ENCODE results near the gene VSX2.
A peak's percentile ranks its signal among the peaks of the same experiment; 100 is the strongest.

Gene VSX2

DNA sequence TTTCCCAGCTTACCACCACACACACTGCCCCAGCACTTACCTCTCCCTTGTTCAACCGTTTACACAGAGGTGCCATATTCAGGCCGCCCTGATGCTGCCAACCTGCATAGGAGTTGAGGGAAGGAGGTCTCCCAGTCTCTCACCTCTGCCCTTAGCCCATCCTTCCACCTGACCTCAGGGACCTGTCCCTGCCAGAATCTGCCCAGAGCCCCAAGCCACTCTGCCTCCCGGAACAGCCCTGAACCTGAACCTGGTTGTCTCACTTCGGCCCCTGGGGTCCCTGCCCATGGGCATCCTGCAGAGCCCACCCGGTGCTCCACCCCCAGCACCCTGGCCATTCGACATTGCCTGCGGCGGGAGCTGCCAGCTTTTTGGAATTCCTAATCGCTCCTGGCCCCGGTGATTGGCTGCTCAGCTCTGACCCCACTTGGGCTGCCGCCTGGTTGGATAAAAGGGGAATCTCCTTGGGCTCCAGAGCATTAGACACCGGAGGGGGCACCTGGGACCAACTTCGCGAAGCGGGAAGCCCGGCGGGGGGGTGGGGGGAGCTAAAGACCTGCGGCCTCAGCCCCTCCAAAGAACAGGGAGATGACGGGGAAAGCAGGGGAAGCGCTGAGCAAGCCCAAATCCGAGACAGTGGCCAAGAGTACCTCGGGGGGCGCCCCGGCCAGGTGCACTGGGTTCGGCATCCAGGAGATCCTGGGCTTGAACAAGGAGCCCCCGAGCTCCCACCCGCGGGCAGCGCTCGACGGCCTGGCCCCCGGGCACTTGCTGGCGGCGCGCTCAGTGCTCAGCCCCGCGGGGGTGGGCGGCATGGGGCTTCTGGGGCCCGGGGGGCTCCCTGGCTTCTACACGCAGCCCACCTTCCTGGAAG lies at the start of gene VSX2:
Gene VSX2, plus strand, starts transcription at position 476 of the 874 bp plus-strand sequence. Its CDS starts 113 bp downstream, at position 589.
- DNase-seq, result no peak

DNA sequence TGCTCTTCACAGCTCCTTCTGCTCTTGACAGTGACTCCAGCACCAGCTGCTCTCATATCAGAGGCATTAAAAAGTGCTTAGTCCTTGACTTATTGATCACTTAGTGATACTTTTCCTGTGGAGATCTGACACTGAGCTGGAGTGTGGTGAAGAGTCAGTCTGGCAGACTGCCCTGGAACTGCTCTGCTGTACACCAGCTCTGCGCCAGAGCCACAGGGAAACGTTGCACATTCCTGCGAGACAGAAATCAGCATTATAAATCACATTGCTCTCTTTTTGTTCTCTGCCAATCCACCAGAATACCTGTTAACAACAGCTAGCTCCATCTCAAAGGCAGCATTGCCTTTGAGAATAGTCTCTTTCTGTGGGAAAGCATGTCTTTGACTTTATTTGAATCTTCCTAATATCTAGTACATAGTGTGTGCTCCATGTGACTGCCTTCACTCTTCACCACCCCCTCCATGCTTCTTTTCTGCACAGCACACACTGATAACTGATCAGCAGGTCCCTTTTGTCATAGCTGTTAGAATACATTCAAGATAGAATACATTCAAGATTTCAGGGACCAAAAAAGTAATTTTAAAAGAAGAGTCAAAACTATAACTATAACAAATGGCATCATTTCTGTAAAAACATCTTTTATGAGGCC lies 48.2 kb upstream of the VSX2 start:
- no peak for DNase-seq

DNA sequence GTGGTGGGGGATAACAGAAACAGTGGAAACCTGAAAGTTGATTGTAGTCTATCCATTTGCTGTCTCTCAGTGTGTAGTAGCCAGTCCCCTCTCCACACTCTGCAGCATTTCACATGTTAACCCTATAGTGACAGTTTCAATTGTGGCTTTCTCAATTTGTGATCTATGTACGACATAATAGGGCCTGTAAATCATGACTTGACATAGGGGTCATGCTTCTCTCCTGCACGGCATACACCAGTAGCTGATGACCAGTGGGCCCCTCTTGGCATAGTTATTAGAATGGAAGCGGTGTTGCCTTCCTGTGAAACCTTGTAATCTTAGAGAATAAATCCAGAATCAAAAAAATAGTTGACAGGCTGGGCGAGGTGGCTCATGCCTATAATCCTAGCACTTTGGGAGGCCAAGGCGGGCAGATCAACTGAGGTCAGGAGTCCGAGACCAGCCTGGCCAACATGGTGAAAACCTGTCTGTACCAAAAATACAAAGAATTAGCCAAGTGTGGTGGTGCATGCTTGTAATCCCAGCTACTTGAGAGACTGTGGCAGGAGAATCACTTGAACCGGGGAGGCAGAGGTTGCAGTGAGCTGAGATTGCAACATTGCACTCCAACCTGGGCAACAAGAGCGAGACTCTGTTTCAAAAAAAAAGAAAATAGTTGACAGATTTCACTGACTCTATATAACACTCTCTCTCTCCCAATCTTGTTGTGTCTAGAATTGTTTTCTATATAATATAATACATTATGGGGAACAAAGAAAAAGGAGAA lies 44.6 kb upstream of the VSX2 start:
- no peak for DNase-seq

DNA sequence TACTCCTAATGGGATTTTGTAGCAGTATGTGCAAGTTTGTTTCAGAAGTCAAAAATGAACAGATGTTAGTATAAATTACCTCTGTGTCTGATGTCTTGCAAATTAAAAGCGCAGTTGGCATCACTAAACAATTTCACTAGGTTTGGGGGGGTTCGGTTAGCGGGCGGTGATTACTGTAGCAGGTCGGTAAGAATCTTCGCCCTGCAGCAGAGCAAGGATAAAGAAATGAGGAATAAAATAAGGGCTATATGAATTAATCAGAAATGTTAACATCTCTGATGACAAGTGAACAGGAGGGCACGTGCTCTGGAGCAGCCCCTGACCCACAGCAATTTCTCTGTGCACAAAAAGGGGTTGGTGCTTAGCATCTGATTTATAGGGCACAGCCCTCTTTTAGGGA lies 43.6 kb upstream of the VSX2 start:
- no peak for DNase-seq

DNA sequence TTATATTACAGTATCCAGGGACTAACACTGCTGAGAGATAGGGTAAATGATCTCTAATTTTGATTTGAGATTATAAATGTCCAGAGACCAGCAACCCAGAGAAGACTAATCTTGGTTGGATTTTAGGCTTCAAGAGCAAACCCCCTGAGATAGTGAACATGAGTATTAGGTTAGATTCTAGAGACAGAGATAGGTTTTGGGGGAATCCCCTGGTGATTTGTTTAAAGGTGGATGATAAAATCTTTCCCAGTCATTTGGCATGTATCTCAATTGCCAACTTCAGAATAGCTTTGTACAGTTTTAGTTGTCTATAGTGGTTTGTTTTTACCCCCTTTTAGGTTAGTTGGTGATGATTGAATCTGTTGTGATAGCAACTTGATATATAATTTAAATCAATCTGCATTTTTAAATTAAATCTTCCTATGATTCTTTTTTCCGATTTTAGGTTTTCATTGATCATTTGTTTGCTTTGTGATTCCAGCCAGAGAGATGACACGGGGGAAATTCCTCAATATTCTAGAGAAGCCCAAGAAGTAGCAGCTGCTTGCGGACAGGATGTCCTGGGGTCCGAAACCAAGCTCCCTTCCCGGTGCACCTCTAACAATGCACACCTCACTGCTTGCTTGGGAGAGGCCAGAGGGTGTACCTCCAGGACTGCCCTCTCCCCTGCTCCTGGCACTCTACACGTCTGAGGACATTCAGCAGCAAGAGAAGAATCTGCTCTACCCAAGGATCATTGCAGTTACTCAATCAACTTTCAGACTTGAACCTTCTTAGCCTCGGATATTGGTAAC lies 40.6 kb upstream of the VSX2 start:
- no peak for DNase-seq

DNA sequence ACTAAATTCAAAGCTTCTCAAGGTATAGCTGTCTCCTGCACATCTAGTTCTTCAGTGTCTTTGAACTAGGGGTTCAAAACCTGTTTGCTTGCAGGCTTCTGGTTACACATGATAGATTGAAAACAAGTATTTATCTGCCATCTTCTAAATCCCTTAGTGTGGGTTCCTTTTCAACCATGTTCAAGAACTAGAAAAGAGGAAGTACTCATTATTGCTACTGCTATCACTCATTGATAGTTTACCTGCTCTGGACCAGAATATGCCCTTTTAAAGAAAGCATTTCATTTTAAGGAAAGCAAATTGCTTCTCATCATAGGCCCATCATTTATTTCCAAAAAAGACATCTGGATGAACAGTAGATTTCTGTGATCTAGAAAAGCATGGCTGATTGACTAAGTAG lies 37.1 kb upstream of the VSX2 start:
- DNase-seq, result no peak

DNA sequence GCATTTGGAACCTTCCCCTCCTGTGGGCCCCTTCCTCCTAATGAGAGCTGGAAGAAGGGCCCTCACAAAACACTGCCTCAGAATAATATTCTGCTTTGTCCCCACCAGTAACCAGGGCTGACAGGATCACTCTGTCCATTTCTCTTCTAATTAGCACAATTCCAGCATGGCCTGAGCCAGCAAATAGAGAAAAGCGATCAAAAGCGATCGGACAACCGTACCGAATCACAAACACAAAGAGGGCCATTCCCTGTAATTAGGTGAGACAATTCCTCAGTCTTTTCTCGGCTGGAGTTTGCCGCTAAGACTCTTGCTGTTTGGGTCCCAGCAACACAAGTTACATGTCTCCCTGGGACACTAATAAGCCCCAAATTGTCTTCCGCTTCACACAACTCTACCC lies 35.6 kb upstream of the VSX2 start:
- DNase-seq, result no peak

DNA sequence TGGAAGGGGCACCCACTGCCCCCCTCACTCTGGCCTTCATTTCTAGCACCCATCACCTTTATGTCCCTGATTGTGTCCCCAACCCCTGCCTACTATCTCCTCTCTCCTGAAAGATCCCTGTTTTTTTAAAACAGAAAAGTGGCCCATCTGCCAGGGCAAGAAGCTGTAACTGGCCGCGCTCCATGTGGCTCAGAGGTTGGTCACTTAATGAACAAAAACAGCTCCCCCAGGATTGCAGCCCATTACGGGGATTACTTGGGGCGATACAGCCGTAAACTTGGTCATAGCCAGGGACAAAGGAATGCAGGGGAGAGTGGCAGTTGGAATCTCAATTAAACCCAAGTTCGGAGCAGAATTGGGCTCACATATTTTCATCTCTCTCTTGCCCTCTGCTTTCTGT lies 34.8 kb upstream of the VSX2 start:
- DNase-seq, result no peak

DNA sequence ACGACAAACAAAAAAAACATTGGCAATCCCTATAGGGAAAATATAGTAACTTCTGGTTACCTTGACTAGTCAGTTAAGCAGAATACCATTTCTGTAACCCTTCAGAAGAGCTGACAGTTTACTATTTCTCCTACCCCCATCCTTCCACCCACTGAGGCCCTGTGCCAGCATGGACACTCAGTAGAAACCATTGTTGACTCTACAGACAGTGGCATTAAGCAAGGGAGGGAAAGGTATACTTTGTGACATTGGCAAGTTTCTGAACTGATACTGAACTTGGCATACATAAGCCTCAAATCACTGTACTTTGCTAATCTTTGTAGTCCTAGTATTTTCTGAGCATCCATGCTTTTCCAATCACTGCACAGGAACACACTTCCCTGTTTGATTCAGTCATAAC lies 33.4 kb upstream of the VSX2 start:
- DNase-seq, result no peak

DNA sequence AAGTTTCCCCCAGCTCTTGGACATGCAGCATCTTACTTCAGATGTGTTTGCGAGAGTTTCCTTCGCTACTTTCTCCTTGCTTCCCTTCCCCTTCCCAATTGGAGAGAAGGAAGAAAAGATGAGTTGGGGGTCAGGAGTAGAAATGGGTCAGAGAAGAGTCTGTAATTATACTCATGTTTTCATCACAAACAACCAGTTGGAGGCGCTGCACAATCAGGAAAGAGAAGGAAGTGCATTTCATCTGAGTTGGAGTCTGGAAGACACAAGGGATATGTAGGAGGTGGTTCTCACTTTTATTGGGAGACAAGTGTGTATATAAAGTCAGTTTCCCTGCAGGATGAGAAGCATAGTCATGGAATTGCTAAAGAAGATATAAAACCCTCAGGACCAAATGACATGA lies 31.3 kb upstream of the VSX2 start:
- no peak for DNase-seq

DNA sequence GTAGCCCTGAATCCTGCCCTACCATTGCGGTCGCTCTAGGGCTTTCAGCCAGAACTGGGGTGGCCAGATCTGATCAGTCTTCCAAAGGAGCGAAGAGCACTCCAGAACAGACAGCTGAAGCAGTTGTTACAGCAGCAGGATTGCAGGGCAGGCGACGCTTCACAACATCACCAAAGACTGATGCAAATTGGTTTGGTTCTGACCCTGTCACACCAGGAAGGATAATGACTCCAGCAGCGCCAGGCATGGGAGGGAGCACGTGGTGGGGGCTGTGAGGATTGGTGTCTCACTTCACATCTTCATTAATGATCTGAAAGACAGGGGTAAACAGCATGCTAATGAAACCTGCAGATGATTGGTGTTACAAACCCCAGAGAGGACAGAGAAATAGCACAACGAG lies 30.6 kb upstream of the VSX2 start:
- DNase-seq, result no peak

DNA sequence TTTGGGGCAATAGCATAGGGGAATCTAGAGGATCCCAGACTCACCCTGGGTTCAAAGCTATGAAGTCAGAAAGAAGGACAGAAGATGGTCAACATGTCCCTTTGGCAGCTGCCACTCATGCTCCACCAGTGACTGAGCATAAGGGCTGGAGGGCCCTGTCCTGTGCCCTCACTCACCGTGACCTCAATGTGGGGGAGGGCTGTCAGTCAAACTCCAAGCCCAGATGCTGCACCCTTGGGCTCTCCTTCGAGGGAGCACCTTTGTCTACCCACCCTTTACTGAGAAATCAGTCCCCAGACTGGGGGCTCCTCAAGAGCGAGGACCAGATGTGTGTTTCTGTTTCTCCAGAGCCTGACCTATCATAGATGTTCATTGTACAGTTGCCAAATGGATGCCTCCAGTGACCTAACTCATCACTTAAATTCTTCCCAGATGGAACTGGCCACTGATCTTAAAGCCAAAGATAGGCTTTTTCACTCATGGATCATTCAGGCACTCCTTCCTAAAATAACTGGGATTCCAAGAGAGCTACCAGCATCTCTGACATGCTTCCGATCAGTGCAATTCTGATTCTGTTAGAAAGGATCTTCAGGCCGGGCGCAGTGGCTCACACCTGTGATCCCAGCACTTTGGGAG lies 27.2 kb upstream of the VSX2 start:
- DNase-seq, result no peak

DNA sequence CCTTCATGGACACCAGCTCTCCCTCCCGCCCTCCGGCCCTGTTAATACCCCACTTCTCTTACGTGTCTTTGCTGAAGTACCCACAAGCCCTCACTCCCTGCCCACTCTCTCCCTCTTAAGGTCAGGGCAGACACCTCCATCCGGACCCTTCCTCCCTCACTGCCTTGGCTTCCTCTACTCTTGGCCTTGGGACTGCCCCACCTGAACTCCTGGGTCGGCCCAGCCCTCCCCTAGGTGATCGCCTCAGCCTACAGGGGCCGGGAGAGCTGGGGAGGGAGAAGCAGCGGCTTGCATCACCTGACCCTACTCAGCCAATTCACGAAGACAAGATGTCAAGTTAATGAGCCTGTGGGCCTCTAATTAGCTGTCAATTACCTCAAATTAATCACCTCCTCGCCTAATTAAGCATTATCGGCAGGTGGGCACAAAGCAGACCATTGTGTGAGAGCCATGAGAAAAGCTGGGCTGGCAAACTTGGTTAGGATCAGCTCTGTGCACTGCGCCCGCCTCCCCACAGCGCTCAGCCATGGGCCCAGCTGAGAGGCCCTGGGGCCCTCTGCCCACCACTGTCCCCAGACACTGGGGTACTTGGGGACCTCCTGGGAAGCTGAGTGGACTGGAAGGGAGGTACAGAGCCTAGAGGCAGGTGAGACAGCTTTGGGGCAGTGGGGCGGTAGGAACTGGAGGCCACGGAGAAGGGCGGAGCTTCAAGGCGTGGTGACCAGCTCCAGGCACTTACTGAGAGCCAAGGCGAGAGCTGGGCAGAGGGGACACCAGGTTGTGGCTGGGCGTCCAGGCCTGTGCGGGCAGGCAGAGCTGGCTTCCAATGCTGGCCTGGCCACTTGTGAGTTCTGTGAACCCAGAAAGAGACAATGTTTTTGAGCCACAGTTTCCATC lies 25.1 kb upstream of the VSX2 start:
- no peak for DNase-seq

DNA sequence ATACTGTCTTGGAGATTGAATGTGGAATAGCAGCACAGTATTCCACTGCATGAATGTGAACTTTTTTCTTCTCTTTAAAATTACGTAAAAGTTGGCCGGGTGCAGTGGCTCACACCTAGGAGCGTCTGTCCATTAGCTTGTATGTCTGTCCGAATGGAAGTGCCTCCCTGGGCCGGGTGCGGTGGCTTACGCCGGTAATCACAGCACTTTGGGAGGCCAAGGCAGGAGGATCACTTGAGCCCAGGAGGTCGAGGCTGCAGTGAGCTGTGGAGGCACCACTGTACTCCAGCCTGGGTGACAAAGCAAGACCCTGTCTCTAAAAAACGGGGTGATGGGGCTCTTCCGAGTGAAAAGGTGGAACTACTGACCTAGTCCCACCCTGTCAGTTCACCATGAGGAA lies 22.6 kb upstream of the VSX2 start:
- DNase-seq, result no peak

DNA sequence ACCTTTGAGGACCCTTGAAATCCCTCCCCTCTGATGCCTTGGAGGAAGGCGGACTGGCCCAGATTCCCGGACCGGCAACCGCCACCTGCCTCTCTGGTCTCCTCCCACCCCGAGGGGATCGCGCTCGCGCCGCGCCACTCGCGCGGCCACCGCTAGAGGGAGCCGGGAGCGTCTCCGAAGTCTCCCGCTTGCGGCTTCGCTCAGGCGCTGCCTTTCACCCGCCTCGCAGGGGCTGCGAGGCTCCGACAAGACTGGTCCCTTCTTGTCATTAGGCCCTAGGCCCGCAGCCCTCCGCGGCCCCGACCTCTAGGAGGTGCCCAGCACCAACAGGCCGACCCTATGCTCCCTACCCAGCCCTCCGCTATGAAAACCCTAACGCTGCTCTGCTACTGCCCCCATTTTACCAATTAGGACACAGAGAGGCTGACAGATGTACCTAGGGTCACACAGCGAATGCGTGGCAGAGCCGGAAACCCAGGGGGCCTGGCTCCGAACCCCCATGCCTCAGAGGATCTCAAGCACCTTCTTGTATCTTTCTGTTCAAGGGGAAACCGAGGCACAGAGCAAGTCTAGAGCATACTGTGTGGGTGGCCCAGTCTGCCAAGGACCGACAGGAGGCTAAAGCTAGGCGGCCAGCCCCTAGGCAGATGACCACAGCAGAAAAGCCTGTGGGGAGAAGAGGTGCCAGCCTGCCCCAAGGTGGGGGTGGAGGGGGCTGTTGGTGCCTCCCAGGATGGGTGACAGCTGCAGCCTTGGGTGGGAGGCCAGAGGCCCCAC lies 21.4 kb upstream of the VSX2 start:
- peak; percentile 64 for DNase-seq

DNA sequence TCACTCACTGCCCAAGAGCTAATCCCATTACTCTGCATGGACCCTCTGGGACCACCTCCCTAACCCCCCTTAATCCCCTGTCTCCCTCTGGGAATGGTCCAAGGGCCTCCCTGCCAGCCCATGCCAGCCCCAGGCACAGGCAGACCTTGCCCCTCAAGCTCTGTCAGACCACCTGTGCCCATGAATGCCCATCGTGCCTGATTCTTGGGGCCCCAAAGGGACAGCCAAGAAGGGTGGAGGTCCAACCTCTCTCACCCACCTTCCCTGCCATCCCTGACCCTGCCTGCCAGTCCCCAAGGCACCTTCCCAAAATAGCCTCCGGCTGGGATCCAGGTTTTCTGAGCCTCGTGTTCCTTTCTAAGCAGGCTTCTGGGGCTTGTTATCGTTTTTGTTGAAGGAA lies 20.8 kb upstream of the VSX2 start:
- DNase-seq, result no peak

DNA sequence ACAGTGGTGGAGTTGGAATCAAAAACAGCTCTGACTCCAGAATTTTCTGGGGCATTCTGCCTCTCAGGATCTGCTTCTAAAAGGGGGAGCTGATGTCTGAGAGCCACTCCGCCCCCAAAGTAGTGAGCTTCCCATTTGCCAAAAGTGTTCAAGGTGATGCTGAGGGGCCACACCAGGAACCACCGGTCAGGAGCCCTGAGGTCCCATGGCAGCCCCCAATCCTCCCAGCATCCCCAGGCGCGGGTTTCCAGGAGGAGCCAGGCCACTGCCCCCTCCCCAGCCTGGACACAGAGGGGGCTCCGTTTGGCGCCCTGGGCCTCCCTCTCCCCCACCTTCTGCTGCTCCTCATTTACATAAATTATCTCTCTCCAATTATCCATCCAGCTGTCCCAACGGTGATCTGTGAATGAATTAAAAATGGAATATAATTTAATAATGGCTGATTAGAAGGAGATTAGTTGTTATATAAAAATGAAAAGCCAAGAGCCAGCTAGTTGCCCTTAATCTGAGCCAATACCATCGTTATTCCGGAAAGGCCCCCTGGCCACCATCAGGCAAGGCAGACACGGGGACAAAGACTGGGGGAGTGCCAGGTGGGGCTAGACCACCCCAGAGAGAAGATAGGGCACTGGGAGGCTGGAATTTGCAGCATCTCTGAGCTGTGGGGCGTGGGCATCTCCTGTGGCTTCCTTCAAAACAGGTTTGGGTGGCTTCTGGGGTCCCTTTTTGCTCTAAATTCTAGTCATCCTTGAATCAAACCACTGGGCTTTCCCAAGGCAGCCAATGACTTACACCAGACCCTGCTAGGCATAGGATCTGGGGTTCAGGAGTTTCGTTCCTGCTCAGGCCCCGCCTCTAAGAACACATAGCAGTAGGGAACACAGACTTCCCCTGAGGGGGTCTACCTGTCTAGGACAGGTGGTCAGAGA lies 19.7 kb upstream of the VSX2 start:
- DNase-seq, result no peak

DNA sequence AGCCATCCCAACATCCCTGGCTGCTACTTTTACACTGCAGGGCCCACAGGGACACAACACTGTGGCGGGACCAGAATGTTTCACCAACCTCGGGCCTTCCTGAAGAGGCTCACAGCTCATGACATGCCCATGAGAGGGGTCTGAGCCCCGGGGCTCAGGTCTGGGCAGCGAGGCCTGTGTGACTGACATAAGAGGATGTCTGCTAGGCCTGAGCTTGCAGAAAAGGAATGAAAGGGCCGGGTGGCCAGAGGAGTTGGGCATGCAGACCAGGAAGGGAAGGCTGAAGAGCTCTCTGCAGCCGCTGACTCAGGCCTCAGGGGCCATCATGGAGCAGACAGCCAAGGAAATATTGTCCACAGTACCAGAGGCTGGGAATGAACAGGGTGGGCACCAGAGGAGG lies 18.3 kb upstream of the VSX2 start:
- DNase-seq, result no peak

DNA sequence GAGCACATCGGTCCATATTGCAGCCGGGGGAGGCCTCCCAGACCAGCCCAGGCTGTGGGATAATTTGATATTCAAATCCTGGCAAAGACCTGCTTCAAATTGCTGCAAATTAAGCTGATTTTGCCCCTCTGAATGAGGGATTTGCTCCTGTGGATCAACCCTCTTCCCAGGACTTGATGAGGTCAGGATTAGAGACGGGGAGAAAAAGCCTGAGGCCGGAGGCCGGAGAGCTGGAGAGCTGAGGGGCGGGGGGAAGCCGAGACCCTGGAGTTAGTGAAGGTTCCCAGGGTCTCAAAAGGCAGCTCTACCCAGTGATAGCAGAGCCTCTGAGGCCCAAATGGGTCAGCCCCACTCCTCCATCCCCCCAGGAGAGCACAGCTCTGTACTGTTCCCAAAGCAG lies 17.5 kb upstream of the VSX2 start:
- DNase-seq, result no peak
